ENCODE data around the gene KIAA0825.

Gene KIAA0825

DNA sequence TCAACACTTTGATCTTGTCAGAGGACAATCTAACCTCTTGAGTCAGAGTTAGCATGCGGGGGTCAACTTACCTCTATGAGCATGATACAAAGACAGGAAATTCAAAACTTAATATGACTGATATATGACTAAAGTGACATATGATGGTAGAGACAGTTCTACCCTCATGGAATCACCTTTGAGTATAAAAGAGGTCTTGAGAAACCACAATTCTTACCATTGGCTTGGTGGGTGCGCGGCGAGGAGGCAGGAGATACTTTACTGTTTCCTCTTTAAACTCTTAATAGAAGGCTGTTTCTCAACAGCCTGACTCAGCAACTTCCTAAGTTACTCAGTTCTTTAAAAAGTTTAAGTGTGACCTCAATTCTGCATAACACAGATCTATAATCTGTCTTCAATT lies 372.8 kb downstream of the KIAA0825 start:
- in situ Hi-C loops (cut with HindIII; ENCODE audit: low pct_unique_long_range_greater_than_20kb, low sequenced_read_pairs) = no loop called here
- no peak for TF ChIP-seq JUND (IDR thresholded peaks at IDR 0.05; ENCODE audit: low read depth)
- no peak for DNase-seq (ENCODE audit: low read depth in 1 of 2, low spot score in 1 of 2)

DNA sequence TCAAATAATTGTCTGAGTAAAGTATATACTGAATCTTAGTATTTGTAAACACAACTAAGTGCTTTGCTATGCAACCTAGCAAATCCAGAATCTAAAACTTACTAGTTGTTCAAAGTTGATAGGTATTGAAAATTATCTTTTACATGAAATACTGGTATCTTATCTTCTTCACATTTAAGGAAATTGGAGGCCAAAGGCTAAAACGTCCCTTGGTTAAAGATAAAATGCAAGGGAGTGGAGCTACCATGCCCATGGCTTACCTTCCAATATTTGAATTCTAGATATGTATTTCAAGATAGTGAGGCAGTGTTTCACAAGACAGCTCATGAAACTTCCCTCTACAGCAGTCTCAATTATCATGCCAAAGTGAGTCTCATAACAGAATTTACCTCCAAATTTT lies 373.5 kb downstream of the KIAA0825 start:
- TF ChIP-seq JUND (IDR thresholded peaks at IDR 0.05; ENCODE audit: low read depth) = no peak
- in situ Hi-C loops (cut with HindIII; ENCODE audit: low pct_unique_long_range_greater_than_20kb, low sequenced_read_pairs) = no loop called here
- no peak for DNase-seq (ENCODE audit: low read depth in 1 of 2, low spot score in 1 of 2)

DNA sequence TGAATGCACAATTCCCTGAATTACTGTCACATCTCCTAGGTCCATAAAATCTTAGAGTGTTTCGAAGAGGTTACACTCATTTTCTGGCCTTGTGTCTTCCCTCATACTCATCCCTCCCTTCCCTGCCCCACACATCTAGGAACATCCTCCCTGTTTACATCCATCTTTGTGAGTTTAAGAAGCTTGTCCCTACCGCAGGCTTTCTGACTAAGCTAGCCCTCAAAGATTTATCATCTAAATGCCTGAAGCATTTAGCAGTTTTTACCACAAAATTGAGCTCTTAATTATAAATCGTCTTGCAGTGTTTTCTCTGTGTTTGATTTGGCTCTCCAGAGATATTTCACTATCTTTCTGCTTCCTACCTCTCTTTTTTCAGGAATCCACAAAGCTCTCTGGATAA lies 374.8 kb downstream of the KIAA0825 start:
- in situ Hi-C loops (cut with HindIII; ENCODE audit: low pct_unique_long_range_greater_than_20kb, low sequenced_read_pairs) = no loop called here
- DNase-seq (ENCODE audit: low read depth in 1 of 2, low spot score in 1 of 2) = no peak
- no peak for TF ChIP-seq JUND (IDR thresholded peaks at IDR 0.05; ENCODE audit: low read depth)

DNA sequence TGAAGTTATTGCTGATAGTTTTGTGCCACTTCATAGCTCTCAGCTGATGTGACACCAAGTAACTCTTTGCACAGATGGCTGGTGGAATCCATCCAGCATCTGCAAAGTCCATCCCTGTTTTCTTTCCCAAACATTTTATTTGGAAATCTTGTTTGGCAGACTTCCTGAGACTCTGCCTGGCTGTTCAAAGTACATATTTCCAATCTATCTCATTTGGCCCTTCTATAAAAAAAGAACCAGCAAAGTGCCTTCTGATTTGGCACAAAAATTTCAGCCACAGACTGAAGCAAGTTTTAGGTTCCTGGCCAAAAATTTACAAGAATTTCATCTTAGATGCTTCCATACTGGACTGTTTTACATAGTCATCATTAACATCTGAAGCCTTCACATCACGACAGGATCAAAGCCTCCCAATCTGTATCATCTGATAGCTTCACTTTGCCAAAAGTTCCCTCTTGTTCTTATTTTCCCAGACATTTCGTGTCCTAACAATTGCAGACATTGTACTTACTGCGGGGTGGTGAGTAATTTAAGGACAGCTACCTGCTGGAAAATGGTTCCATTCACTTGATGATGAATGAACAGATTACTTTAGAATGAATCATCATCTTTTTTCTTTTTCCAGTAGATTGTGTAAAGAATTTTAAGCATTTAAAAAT lies 377.3 kb downstream of the KIAA0825 start:
- in situ Hi-C loops (cut with HindIII; ENCODE audit: low pct_unique_long_range_greater_than_20kb, low sequenced_read_pairs) = no loop called here
- no peak for DNase-seq (ENCODE audit: low read depth in 1 of 2, low spot score in 1 of 2)
- no peak for TF ChIP-seq JUND (IDR thresholded peaks at IDR 0.05; ENCODE audit: low read depth)

DNA sequence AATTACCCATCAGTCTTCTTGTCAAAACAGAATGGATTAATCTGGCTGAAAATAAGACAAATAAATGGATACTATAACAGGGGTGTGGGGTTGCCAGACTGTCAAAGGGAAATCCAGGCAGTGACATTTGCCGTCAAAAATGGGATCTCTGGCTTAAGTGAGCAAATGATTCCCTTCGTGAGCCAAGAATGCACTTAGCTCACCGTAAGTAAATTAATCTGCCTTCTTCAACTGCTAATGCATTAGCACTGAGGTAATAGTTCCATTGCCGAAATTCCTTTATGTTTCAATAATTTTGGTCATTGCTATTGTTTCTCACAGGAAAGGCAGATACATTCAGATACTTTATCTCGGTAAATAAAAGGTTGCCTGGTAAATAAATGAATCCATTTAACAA lies 377.8 kb downstream of the KIAA0825 start:
- TF ChIP-seq JUND (IDR thresholded peaks at IDR 0.05; ENCODE audit: low read depth) = no peak
- in situ Hi-C loops (cut with HindIII; ENCODE audit: low pct_unique_long_range_greater_than_20kb, low sequenced_read_pairs) = no loop called here
- no peak for DNase-seq (ENCODE audit: low read depth in 1 of 2, low spot score in 1 of 2)

DNA sequence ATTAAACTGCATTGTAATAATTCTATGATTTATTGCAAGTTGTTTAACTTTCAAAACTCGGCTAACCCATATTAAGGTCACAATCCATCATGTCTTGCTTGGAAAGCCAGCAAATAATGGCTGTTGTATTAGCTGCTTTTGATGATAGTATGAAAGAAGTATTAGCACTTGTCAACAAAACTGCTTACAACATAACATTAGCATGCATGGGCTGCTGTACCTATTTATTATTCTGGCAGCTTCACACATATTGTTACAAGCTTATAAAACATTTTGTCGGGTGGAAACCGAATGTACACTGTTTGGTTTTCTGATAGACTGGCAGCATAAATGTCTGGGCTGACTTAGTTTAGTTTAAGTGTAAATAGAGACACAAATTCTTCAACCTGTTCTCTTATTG lies 378.3 kb downstream of the KIAA0825 start:
- no peak for DNase-seq (ENCODE audit: low read depth in 1 of 2, low spot score in 1 of 2)
- in situ Hi-C loops (cut with HindIII; ENCODE audit: low pct_unique_long_range_greater_than_20kb, low sequenced_read_pairs) = no loop called here
- TF ChIP-seq JUND (IDR thresholded peaks at IDR 0.05; ENCODE audit: low read depth) = no peak

DNA sequence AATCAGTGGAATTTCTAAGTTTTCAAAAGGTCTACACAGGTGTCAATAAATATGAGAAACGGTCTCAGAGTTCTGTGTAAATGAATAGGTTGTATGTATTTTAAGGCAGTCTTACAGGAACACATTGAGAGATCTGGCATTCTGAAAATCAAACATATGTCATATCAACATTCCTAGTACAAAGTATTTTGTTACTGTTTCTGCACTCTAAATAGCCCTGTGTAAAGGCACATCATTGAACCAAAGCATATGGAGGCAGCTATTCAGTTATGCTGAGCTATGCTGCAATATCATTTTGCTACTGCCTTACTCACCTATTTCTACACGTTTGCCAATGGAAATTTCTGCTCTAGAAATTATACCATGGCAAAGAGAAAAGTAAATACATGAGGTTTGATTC lies 379.1 kb downstream of the KIAA0825 start:
- in situ Hi-C loops (cut with HindIII; ENCODE audit: low pct_unique_long_range_greater_than_20kb, low sequenced_read_pairs) = no loop called here
- no peak for TF ChIP-seq JUND (IDR thresholded peaks at IDR 0.05; ENCODE audit: low read depth)
- DNase-seq (ENCODE audit: low read depth in 1 of 2, low spot score in 1 of 2) = no peak

DNA sequence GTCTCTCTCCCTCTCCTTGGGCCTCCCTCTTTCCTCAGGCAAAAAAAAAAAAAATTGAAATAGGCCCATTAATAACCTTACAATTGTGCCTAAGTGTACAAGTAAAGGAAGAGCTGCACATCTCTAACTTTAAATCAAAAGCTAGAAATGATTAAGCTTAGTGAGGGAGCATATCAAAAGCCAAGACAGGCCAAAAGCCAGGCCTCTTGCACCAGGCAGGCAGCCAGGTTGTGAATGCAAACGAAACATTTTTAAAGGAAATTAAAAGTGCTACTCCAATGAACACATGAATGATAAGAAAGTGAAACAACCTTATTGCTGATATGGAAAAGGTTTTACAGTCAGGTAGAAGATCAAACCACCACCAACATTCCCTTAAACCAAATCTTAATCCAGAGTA lies 383.4 kb downstream of the KIAA0825 start:
- no peak for TF ChIP-seq JUND (IDR thresholded peaks at IDR 0.05; ENCODE audit: low read depth)
- no peak for DNase-seq (ENCODE audit: low read depth in 1 of 2, low spot score in 1 of 2)
- in situ Hi-C loops (cut with HindIII; ENCODE audit: low pct_unique_long_range_greater_than_20kb, low sequenced_read_pairs) = no loop called here

DNA sequence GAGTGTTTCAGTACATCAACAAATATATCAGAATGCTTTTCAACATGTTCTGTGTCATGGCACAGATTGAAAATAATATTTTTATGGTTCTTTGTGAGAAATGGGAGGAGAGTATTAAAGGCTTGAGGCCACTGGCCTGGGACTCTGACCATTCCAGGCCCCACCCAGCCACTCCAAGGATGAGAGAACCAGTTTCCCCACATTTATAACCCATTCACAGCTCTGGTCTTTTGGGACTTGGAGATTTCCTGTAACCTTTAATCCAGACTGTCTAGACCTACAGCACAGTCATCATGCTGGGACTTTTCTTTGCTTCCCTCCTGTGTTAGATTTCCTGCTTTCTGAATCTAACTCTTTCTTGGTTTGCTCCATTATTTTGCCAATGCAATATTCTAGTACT lies 389.6 kb downstream of the KIAA0825 start:
- in situ Hi-C loops (cut with HindIII; ENCODE audit: low pct_unique_long_range_greater_than_20kb, low sequenced_read_pairs) = no loop called here
- TF ChIP-seq JUND (IDR thresholded peaks at IDR 0.05; ENCODE audit: low read depth) = no peak
- DNase-seq (ENCODE audit: low read depth in 1 of 2, low spot score in 1 of 2) = no peak

DNA sequence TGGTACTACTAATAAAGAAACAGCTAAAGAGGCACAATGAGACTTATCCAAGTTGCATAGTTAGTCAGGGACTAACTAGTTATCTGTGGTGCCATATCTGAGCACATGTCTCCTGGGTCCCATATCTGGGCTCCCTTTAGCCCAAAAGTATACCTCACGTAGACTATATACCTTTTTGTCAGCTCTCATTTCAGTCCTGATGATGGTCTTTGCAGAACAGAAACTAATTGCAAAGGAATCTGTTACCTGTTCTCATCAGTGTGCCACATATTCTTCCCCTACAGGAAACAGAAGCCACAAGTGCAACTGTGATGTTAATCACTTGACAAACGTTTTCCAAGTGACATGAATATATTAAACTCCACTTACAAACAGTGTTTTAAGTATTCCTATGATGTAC lies 395.2 kb downstream of the KIAA0825 start:
- in situ Hi-C loops (cut with HindIII; ENCODE audit: low pct_unique_long_range_greater_than_20kb, low sequenced_read_pairs) = no loop called here
- DNase-seq (ENCODE audit: low read depth in 1 of 2, low spot score in 1 of 2) = no peak
- no peak for TF ChIP-seq JUND (IDR thresholded peaks at IDR 0.05; ENCODE audit: low read depth)

DNA sequence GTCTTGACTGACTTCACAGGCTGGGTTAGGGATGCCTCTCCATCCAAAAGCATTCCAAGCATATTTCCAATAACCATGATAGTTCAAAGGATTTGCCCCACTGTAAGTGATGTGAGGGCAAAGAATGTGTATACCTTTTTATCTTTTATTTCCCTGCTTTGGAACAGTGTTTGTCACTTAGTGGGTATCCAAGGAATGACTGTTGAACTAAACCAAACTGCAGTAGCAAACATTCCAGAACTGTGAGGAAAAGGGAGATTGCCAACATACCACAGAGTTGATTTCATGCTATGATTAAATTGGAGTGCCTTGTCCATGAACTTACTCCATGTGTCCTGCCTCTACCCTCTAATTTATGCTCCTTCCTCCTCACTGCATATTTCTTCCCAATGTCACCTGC lies 400.0 kb downstream of the KIAA0825 start:
- in situ Hi-C loops (cut with HindIII; ENCODE audit: low pct_unique_long_range_greater_than_20kb, low sequenced_read_pairs) = no loop called here
- TF ChIP-seq JUND (IDR thresholded peaks at IDR 0.05; ENCODE audit: low read depth) = no peak
- peak in 1 of 2 experiments; percentile 36 for DNase-seq (ENCODE audit: low read depth in 1 of 2, low spot score in 1 of 2)

DNA sequence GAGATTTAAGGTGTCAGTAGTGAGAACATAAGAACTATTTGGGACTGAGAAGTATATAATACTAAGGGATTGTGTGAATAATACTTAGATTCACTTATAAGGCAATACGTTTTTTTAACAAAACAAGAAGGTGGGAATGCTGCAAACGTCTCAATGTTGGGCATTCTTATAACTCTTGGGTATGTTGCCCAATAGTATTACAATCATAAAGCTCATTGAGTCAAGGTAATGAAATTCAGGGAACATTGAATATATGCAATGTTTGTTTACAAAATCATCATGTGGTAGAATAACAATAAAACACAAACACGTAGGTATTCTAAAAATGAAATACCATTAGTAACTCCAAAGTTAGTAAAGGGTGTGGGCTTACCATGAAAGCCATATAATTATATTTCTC lies 400.7 kb downstream of the KIAA0825 start:
- in situ Hi-C loops (cut with HindIII; ENCODE audit: low pct_unique_long_range_greater_than_20kb, low sequenced_read_pairs) = no loop called here
- no peak for DNase-seq (ENCODE audit: low read depth in 1 of 2, low spot score in 1 of 2)
- no peak for TF ChIP-seq JUND (IDR thresholded peaks at IDR 0.05; ENCODE audit: low read depth)

DNA sequence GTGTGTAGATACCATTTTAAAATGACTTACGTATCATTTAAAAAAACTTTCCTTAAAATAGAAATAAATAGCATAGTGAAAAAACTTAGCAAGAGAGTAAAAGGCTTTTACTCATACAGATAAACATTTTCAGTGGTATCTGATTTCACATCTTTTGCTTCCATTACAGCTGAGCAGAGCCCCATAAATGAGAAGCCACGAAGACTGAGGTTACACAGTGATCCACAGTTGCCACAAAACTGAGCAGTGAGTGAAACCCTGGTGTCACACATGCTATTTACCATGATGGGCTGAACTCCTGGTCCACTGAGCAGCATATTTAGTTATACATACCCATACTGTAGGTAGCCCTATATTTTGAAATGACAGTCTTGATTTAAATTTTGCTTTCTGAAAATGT lies 401.2 kb downstream of the KIAA0825 start:
- no peak for TF ChIP-seq JUND (IDR thresholded peaks at IDR 0.05; ENCODE audit: low read depth)
- no peak for DNase-seq (ENCODE audit: low read depth in 1 of 2, low spot score in 1 of 2)
- in situ Hi-C loops (cut with HindIII; ENCODE audit: low pct_unique_long_range_greater_than_20kb, low sequenced_read_pairs) = no loop called here

DNA sequence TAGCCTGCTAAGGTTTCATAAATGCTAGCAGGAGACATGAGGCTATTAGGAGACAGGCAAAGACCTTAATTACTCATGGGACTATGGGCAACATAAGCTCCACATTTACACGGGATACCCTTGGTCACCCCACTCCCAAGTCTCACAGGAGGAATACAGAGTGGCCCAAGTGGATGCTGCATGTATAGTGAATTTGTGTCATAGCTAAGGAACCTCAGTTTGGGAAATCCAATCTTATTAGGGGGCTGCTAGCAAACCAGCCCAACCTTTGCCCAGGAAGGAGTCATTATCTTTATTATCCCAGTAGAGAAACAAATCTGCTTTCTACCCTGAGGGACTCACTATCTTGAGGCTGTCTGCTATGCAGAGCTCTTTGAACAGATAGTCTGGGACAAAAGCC lies 405.9 kb downstream of the KIAA0825 start:
- DNase-seq (ENCODE audit: low read depth in 1 of 2, low spot score in 1 of 2) = no peak
- no peak for TF ChIP-seq JUND (IDR thresholded peaks at IDR 0.05; ENCODE audit: low read depth)

More for the DNA sequence above, 405.9 kb downstream of the KIAA0825 start:
- in situ Hi-C loops (cut with HindIII; ENCODE audit: low pct_unique_long_range_greater_than_20kb, low sequenced_read_pairs) = no loop called here
